H9 (cell line): ENCODE measurements around the gene IFT122. TPM values are rescaled to one million over a fixed set of nuclear protein-coding genes. Genes with fewer than 3 reads are reported as not detected.
"Not testable (repeated sequence)": the region's sequence is repeated elsewhere in the genome, so short reads cannot be mapped to it uniquely, and the experiment has no call there.

Experiments used
- DNase-seq: peaks from one replicate; pipeline ENCODE4 v3.0.0-alpha.2; 2017
- H2AFZ ChIP-seq: one replicate; pipeline ENCODE4 v1.6.1; 2013; ENCODE audit warnings: mild to moderate bottlenecking, low read length, control low read depth, moderate library complexity
- H2AK5ac ChIP-seq: 2 replicates; pipeline ENCODE4 v1.6.1; 2013; ENCODE audit warnings: low read length, control low read depth, mixed read lengths; ENCODE audit not compliant: insufficient read length
- H2BK120ac ChIP-seq: one replicate; pipeline ENCODE4 v1.6.1; 2013; ENCODE audit warnings: low read depth, mild to moderate bottlenecking, low read length, control low read depth, inconsistent platforms; ENCODE audit not compliant: poor library complexity, severe bottlenecking
- H2BK12ac ChIP-seq: 2 replicates; pipeline ENCODE4 v1.6.1; 2013; ENCODE audit warnings: low read length, control low read depth, mixed read lengths, low read depth; ENCODE audit not compliant: insufficient read length
- H2BK15ac ChIP-seq: 2 replicates; pipeline ENCODE4 v1.6.1; 2013; ENCODE audit warnings: low read depth, low read length, control low read depth
- H2BK20ac ChIP-seq: one replicate; pipeline ENCODE4 v1.6.1; 2013; ENCODE audit warnings: low read depth, mild to moderate bottlenecking, low read length, control low read depth, inconsistent platforms; ENCODE audit not compliant: poor library complexity, severe bottlenecking
- H2BK5ac ChIP-seq: 2 replicates; pipeline ENCODE4 v1.6.1; 2013; ENCODE audit warnings: low read length, control low read depth, mixed read lengths; ENCODE audit not compliant: insufficient read length
- H3K14ac ChIP-seq: 2 replicates; pipeline ENCODE4 v1.6.1; 2013; ENCODE audit warnings: low read length, control low read depth; ENCODE audit not compliant: insufficient read depth
- H3K18ac ChIP-seq: 2 replicates; pipeline ENCODE4 v1.6.1; 2013; ENCODE audit warnings: low read depth, mild to moderate bottlenecking, mixed read lengths, low read length, control low read depth; ENCODE audit not compliant: insufficient read length
- H3K23ac ChIP-seq: 2 replicates; pipeline ENCODE4 v1.6.1; 2013; ENCODE audit warnings: low read length, control low read depth, mixed read lengths, low read depth; ENCODE audit not compliant: insufficient read length
- H3K23me2 ChIP-seq: 2 replicates; pipeline ENCODE4 v1.6.1; 2013; ENCODE audit warnings: low read depth, mild to moderate bottlenecking, mixed read lengths, low read length, control low read depth; ENCODE audit not compliant: insufficient read length, poor library complexity, severe bottlenecking
- H3K27ac ChIP-seq: 2 replicates; pipeline ENCODE4 v1.5.1; 2013; ENCODE audit warnings: low read length, control low read depth, mixed read lengths, low read depth; ENCODE audit not compliant: insufficient read length
- H3K27me3 ChIP-seq: 2 replicates; pipeline ENCODE4 v1.6.1; 2013; ENCODE audit warnings: low read length, control low read depth, inconsistent platforms; ENCODE audit not compliant: insufficient read depth
- H3K4ac ChIP-seq: 2 replicates; pipeline ENCODE4 v1.6.1; 2013; ENCODE audit warnings: low read depth, mild to moderate bottlenecking, control low read depth, inconsistent platforms, low read length, moderate library complexity
- H3K4me1 ChIP-seq: 2 replicates; pipeline ENCODE4 v1.6.1; 2013; ENCODE audit warnings: low read length, control low read depth, inconsistent platforms; ENCODE audit not compliant: insufficient read depth
- H3K4me2 ChIP-seq: 2 replicates; pipeline ENCODE4 v1.6.1; 2013; ENCODE audit warnings: low read length, control low read depth, mixed read lengths; ENCODE audit not compliant: insufficient read length, insufficient read depth
- H3K56ac ChIP-seq: 2 replicates; pipeline ENCODE4 v1.6.1; 2013; ENCODE audit warnings: low read depth, mild to moderate bottlenecking, mixed read lengths, low read length, control low read depth; ENCODE audit not compliant: insufficient read length
- H3K79me1 ChIP-seq: 2 replicates; pipeline ENCODE4 v1.6.1; 2013; ENCODE audit warnings: low read depth, mild to moderate bottlenecking, moderate library complexity, low read length, control low read depth, inconsistent platforms; ENCODE audit not compliant: insufficient read depth, poor library complexity, severe bottlenecking
- H3K79me2 ChIP-seq: 2 replicates; pipeline ENCODE4 v1.6.1; 2013; ENCODE audit warnings: low read length, control low read depth, inconsistent platforms; ENCODE audit not compliant: insufficient read depth
- H3K9ac ChIP-seq: 2 replicates; pipeline ENCODE4 v1.6.1; 2013; ENCODE audit warnings: low read length, control low read depth, mixed read lengths; ENCODE audit not compliant: insufficient read length; ENCODE audit errors: extremely low read depth
- H3K9me3 ChIP-seq: one replicate; pipeline ENCODE4 v1.6.1; 2013; ENCODE audit warnings: low read depth, low read length, inconsistent platforms; ENCODE audit not compliant: control insufficient read depth
- H3T11ph ChIP-seq: one replicate; pipeline ENCODE4 v1.6.1; 2013; ENCODE audit warnings: mild to moderate bottlenecking, low read length, control low read depth, inconsistent platforms
- H4K20me1 ChIP-seq: one replicate; pipeline ENCODE4 v1.6.1; 2013; ENCODE audit not compliant: control insufficient read depth, insufficient read length, insufficient read depth
- H4K5ac ChIP-seq: 2 replicates; pipeline ENCODE4 v1.6.1; 2013; ENCODE audit warnings: low read depth, mild to moderate bottlenecking, mixed read lengths, low read length, control low read depth; ENCODE audit not compliant: insufficient read length
- H4K8ac ChIP-seq: replicated peaks from 2 replicates; pipeline ENCODE4 v1.6.1; 2013; ENCODE audit warnings: low read length, control low read depth, mixed read lengths, low read depth; ENCODE audit not compliant: insufficient read length
- H4K91ac ChIP-seq: 2 replicates; pipeline ENCODE4 v1.6.1; 2013; ENCODE audit warnings: low read depth, mild to moderate bottlenecking, moderate library complexity, mixed read lengths, low read length, control low read depth; ENCODE audit not compliant: insufficient read length
- H3K27ac Mint-ChIP-seq, 3 experiments: 2 replicates in 2 of 3; 3 replicates in 1 of 3; pipeline ENCODE4 v1.8.0; 2020 to 2021; ENCODE audit warnings: mixed read lengths in 3 of 3, mild to moderate bottlenecking in 1 of 3, moderate library complexity in 1 of 3
- H3K27me3 Mint-ChIP-seq: 2 replicates; pipeline ENCODE4 v1.8.0; 2021; ENCODE audit warnings: low read depth, mild to moderate bottlenecking, moderate library complexity, mixed read lengths
- H3K36me3 Mint-ChIP-seq, 3 experiments: 2 replicates in 2 of 3; 3 replicates in 1 of 3; pipeline ENCODE4 v1.8.0; 2020 to 2021; ENCODE audit warnings: low read depth in 3 of 3, mixed read lengths in 3 of 3; ENCODE audit not compliant: insufficient read depth in 1 of 3
- H3K4me1 Mint-ChIP-seq, 2 experiments: 2 replicates each; pipeline ENCODE4 v1.8.0; 2020; ENCODE audit warnings: mixed read lengths in 2 of 2
- H3K4me3 Mint-ChIP-seq, 2 experiments: 2 replicates in 1 of 2; 3 replicates in 1 of 2; pipeline ENCODE4 v1.8.0; 2020 to 2021; ENCODE audit warnings: mild to moderate bottlenecking in 2 of 2, mixed read lengths in 2 of 2, moderate library complexity in 1 of 2
- H3K9me3 Mint-ChIP-seq, 2 experiments: 2 replicates in 1 of 2; 3 replicates in 1 of 2; pipeline ENCODE4 v1.8.0; 2020; ENCODE audit warnings: mild to moderate bottlenecking in 2 of 2, mixed read lengths in 2 of 2, moderate library complexity in 1 of 2
- WGBS: extraction: QIAGEN DNeasy Blood & Tissue Kit; methylation state at CpG from one replicate; pipeline ENCODE4 v1.1.7; 2013; ENCODE audit warnings: missing lambda C conversion rate, low lambda C conversion rate, mixed read lengths; ENCODE audit not compliant: insufficient read length; ENCODE audit errors: extremely low coverage; 5-methylcytosine and 5-hydroxymethylcytosine counted together
- total RNA-seq: library from RNA; stranded (reverse); gene quantifications from 2 replicates; pipeline ENCODE4 v1.2.1, GENCODE V29; 2021

The IFT122 gene
- total RNA-seq, 1 experiment from 2014 or later, result 19.3 TPM

GRCh38 chr3:129498603-129499488 lies 58.8 kb downstream of the IFT122 start:
- H3K14ac ChIP-seq, H4K91ac ChIP-seq, H3K27ac ChIP-seq, H3K9me3 ChIP-seq, H4K20me1 ChIP-seq, H2BK120ac ChIP-seq, H3K56ac ChIP-seq, DNase-seq, H4K5ac ChIP-seq, H2AK5ac ChIP-seq, H3K4ac ChIP-seq, H3K18ac ChIP-seq, H3K23ac ChIP-seq, H3K79me1 ChIP-seq, H3K4me3 Mint-ChIP-seq, H3K23me2 ChIP-seq, H2AFZ ChIP-seq, H2BK5ac ChIP-seq, H2BK15ac ChIP-seq, H3K9me3 Mint-ChIP-seq, H3K27me3 ChIP-seq, H3K79me2 ChIP-seq, H3T11ph ChIP-seq, H4K8ac ChIP-seq, H2BK20ac ChIP-seq, H3K9ac ChIP-seq, H3K4me2 ChIP-seq, H2BK12ac ChIP-seq: not testable (repeated sequence)
- WGBS, result no CpG with 5 or more reads among the region's 8 CpGs
- Mint-ChIP-seq H3K27me3 (peaks cover 18% of the 10 kb centered on the region), H3K27ac (peak overlapping the region in 1 of 3 experiments; percentile 40; a peak in 1 of 7 replicates), H3K4me1 (peaks cover 24 to 34% of the 10 kb centered on the region in 2 experiments), H3K36me3 (peaks cover 6 to 33% (median 8%) of the 10 kb centered on the region in 3 experiments)
- H3K4me1 ChIP-seq, result peaks cover 10% of the 10 kb centered on the region; the same call in 1 of the 2 replicates

- not testable (repeated sequence) for H3K4me1 ChIP-seq, H3K27me3 Mint-ChIP-seq, H3K56ac ChIP-seq, H3K27me3 ChIP-seq, H3K9ac ChIP-seq, H2BK20ac ChIP-seq, DNase-seq, H3K23me2 ChIP-seq, H2BK12ac ChIP-seq, H2AFZ ChIP-seq, H3K18ac ChIP-seq, H4K5ac ChIP-seq, H3K9me3 Mint-ChIP-seq, H3T11ph ChIP-seq, H2BK15ac ChIP-seq, H3K23ac ChIP-seq, H3K9me3 ChIP-seq, H2AK5ac ChIP-seq, H4K91ac ChIP-seq, H3K79me2 ChIP-seq, H3K14ac ChIP-seq, H3K27ac ChIP-seq, H3K4ac ChIP-seq, H4K8ac ChIP-seq, H3K4me3 Mint-ChIP-seq, H2BK120ac ChIP-seq, H4K20me1 ChIP-seq, H3K4me2 ChIP-seq, H2BK5ac ChIP-seq, H3K79me1 ChIP-seq
- Mint-ChIP-seq H3K27ac (peak overlapping the region in 1 of 3 experiments; percentile 44; a peak in 1 of 7 replicates), H3K36me3 (peaks cover 7 to 41% (median 8%) of the 10 kb centered on the region in 3 experiments), H3K4me1 (peaks cover 20 to 26% of the 10 kb centered on the region in 2 experiments)
- no CpG with 5 or more reads among the region's 14 CpGs for WGBS
Measured at GRCh38 chr3:129499604-129500333, 59.7 kb downstream of the IFT122 start.
